ENCODE data around the gene APBA3.

The APBA3 gene

DNA sequence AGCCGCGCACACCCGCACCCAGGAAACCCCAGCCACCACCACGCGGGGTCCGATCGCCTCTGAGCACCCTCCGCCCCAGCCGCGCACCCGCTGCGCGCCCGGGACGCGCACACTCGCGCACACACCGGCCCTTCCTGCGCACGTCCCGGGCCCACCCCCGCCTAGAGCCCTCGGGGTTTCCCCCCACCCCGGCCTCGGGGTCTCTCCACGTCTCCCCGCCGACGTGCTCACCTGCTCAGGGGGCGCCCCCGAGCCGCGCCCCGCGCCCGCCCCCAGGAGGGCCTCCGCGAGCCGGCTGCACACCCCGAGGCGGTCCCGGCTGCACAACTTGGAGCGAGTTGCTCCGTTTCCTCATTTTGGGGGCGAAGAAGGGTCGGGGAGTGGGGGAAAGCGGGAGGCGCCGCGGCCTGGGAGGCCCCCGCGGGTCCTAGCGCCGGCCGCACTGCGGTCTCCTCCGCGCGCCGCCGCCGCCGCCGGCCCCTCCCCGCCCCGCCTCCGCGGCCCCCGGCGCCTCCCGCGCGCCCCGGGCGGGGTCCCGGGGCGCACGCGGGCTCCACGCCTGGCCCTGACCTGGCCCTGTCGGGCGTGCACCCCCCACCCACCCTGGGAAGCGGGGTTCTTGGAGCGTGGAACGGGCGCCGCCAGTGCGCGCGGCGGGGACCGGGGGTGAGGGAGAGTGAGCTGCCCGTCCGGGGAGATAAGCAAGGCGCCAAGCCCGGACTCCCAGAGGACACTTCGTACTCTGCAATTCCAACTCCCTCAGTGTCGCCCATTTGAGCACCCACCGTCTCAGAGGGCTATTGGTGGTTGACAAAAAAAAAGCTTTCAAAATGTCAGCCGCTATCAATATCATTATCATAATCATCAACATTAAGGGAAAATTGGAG is 24.7 kb upstream of the APBA3 start, which contains the start of gene MATK:
TSS of gene MATK (minus strand) at position 444 of the 887 bp plus-strand sequence. CDS start 1,246 bp downstream, outside the sequence.
- peak; percentile 23 for DNase-seq (ENCODE audit: low read depth)

DNA sequence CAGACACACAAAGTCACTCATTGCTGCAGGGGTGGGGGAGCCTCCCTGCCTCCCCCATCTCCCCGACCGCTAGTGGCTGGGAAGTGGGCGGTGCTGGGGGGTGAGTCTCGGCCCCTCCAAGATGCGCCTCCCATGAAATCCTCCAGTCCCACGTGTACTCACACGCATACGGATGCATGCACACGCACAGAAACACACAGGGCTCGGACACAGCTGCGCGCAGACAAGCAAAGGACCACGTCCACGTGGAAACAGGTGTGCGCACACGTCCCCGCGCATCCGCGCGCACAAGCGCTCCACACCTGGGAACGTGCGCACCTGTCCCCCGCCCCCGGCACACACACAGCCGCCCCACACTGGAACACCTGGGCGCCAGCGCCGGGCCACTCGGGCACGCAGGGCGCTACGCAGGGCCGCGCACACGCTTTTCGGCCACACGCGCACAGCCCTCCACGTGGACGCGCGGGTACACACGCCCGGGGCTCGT is 24.0 kb upstream of the APBA3 start:
- no peak for DNase-seq (ENCODE audit: low read depth)

DNA sequence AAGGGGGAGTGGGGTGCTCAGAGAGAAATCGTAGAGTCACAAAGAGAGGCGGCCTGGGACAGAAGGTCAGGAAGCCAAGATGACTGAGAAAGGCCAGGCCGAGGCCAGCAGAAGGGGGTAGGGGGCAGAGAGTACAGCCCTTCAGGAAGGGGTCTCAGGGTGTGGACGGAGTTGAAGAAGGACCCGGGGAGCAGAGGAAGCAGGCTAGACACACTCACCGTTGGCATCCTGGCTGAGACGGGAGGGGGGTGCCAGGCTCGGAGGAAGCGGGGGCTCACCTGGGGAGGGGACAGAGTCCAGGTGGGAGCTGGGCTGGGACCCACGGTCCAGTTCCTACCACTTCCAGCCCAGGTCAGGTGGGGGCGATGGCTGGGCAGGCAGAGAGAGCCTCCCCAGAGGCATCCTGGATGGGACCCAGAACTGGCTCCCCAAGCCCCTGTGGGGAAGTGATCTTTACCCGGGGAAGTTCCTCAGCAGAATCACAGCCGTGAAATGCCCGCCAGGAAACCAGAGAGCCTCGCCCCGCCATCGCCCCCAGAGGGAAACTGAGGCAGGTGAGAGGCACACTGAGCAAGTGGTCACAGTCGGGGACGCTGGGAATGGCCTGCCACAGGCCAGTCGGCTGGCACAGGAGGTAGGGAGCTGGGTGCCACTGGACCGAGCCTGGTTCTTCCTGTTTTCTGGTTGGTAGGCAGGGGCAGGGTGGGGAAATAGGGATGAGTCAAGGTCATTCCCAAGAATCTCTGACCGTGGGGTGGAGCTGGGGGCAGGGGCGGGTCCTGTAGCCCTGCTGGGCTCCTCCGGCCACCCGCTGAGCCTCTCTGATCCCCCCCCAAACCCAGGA is 23.3 kb upstream of the APBA3 start:
- no peak for DNase-seq (ENCODE audit: low read depth)

DNA sequence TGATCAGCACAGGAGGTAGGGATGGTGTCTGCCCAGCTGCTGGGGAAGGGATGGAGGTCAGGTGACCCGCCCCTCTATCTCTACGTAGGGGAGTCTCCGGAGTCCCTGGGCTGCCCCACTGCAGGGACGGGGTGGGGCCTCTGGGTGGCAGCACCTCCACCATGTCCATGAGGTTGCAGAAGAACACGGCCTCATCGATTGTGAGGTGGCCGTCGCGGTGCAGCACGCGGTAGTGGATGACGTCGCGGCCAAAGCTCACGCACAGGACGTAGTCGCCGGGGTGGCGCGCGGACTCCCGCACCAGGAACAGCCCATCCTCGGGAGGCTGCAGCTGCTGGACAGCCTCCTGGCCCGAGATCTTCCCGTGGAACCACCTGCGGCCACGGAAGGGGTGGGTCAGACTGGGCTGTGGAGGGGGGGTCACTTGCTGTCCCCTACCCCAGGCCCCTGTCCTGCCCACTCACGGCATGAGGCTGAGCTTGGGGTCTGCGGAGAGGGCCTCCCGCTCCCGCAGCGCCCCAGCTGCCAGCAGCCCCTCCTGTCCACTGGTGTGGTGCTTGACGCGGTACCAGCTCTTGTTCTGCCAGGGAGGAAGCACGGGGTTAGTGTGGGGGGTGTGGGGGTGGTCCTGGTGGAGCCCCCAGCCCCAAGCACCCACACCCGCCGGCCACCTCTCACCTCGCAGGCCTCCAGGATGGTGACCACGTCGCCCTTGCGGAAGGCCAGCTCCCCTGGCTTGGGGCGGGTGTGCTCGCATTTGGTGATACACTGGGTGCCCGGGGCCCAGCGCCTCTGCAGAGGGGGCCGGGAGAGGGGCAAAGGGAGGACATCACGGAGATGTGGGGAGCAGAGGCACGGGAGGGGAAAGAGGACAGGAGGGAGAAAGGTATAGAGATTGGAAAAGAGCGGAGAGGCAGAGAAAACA is 22.4 kb upstream of the APBA3 start:
- peak; percentile 48 for DNase-seq (ENCODE audit: low read depth)

GRCh38 chr19:3782903-3783302 is 21.4 kb upstream of the APBA3 start:
- DNase-seq (ENCODE audit: low read depth), result no peak

- DNase-seq (ENCODE audit: low read depth), result no peak
Observed at GRCh38 chr19:3782330-3782729, 20.8 kb upstream of the APBA3 start.

DNA sequence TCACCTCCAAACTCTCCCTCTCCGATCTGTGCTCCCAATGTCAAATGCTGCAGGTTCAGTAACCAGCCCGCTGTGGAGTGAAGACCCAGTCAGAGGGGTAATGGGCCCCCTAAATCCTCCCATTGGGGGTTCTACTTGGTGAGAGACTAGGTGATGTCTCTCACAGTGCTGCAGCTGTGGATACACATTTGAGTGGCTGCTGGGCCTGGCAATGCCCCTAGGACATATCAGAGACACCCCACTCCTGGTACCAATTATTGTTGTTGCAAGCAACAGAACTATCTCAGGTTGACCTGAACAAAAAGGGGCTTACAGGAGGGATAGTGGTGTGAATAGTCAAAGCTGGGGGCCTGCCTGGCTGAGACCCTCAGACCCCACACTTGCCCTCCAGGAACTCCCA is 20.1 kb upstream of the APBA3 start:
- DNase-seq (ENCODE audit: low read depth), result no peak

GRCh38 chr19:3780786-3781304 is 19.4 kb upstream of the APBA3 start:
- no peak for DNase-seq (ENCODE audit: low read depth)

DNA sequence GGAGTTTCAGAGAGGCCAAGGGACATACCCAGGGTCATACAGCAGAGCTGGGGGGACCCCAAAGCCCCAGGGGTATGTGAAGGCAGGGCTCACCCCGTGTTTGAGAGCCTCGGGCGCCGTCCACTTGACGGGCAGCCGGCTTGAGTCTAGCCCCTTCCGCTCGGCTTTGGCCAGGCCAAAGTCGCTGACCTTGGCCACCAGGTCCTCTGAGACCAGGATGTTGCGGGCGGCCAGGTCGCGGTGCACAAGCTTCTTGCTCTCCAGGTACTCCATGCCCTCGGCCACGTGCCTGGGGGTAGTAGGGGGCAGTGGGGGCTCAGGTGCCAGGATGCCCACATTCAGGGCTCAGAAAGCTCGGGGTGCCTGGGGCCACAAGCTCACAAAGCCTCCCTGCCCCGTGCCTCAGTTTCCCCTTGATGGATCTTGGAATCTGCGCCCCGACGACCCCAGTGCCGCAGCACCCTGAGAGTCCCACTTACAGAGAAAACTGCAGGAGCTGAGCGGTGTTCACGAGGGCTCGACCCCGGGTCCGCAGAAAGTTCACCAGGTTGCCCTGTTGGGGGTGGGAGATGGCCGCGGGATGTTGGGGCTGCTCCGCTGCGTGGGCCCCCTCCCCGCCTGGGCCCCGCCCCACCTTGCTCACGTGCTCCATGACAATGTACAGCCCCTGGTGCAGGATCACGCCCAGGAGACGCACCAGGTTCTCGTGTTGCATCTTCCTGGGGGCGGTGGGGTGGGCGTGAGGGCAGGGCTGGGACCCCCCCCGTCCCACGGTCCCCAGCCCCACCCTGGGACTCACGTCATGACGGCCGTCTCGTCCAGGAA is 17.6 kb upstream of the APBA3 start:
- DNase-seq (ENCODE audit: low read depth), result no peak

DNA sequence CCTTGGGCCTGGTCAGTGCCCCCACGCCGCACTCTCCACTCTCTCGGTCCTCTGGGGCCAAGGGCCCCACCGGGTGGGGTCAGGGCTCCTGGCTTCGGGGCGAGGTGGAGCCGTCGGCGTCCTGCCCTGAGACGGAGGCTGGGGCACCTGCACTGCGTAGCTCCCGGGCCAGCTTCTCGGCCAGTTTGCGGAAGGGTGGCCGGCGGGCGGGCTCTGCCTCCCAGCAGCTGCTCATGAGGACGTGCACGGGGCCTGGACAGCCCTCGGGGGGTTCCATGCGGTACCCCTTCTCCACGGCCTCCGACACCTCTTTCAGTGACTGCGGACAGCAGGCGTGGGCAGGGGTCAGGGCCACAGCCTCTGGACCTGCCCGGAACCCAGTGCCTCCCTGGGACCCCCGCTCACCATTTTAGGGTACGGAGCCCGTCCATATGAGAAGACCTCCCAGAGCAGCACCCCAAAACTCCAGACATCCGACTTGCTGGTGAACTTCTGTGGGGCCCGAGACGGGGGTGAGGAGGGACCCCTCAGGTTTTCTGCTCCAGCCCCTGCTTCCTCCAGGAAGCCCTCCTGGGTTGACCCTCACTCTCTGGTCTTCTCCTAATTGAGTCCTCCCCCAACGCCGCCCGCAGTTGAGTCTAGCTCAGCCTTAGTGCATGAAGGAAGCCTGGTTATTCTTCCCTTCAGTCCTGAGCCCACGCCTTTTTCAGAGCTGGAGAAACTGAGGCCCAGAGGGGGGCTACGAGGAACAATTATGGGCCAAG is 16.8 kb upstream of the APBA3 start:
- DNase-seq (ENCODE audit: low read depth), result no peak

DNA sequence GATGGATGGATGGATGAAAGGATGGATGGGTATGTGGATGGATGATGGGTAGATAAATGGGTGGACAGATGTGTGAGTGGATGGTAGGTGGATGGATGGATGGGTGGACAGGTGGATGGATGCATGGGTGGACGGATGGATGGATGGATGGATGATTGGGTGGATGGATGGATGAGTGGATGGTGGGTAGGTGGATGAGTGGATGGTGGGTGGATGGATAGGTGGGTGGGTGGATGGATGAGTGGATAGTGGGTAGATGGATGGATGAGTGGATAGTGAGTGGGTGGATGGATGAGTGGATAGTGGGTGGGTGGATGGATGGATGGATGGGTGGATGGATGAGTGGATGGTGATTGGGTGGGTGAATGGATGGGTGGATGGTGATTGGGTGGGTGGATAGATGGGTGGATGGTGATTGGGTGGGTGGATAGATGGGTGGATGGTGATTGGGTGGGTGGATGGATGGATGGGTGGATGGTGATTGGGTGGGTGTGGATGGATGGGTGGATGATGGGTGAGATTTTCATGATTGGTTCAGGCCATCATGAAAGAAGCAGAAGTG is 15.1 kb upstream of the APBA3 start:
- no peak for DNase-seq (ENCODE audit: low read depth)

DNA sequence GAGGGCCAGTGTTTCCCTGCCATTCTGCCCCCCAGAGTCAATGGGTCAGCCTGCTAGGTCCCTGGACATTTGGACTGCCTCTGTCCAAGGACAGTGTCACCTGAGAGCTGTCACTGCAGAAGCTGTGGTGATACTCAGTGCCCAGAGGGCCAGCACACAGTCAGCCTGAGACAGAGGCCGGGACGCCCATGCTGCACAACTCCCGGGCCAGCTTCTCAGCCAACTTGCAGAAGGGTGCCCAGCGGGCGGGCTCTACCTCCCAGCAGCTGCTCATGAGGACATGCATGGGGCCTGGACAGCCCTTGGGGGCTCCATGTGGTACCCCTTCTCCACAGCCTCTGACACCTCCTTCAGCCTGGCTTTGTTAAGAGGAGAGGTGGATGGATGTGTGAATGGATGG is 14.3 kb upstream of the APBA3 start:
- no peak for DNase-seq (ENCODE audit: low read depth)

GRCh38 chr19:3775374-3775711 is 13.9 kb upstream of the APBA3 start:
- DNase-seq (ENCODE audit: low read depth), result no peak

- no peak for DNase-seq (ENCODE audit: low read depth)
Observed at GRCh38 chr19:3774621-3775373, 13.3 kb upstream of the APBA3 start.

DNA sequence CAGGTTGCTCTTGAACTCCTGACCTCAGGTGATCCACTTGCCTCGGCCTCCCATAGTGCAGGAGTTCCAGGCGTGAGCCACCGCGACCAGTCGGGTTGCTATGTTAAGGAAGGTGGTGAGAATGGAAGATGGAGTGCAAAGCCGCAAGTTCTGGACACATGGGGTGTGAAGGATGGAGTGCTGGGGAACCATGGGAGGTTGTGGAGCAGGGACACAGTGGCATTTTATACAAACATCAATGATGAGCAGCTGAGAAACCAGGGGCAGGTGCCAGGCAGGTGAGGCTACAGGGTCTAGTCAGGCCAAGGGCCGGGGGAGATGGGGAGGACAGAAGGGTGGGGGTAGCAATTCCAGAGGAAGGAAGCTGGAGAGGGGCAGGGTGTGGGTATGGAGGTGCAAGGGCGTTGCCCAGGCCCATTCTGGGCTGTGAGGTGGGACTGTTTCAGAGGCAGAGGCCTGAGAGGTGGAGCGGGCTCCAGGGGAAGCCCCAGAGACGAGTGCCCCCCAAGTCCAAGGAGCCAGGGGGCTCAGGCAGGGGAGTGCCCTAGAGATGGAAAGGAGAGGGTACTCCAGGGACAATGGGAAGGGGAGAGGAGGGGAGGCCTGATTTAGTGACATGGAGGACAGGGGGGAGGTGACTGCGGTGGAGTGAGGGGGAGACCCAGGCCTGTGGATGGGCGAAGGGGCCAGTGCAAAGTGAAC is 12.5 kb upstream of the APBA3 start:
- DNase-seq (ENCODE audit: low read depth), result no peak

GRCh38 chr19:3771906-3772455 is 10.5 kb upstream of the APBA3 start, which contains the start of gene RAX2:
TSS of gene RAX2 (minus strand) at chr19:3772228. CDS start at chr19:3771742, 486 bp downstream.
- no peak for DNase-seq (ENCODE audit: low read depth)

GRCh38 chr19:3771000-3771905 is 9.8 kb upstream of the APBA3 start:
- no peak for DNase-seq (ENCODE audit: low read depth)
